Activated CD8-positive, alpha-beta memory T cell treated with anti-CD3 and anti-CD28 coated beads for 1 hour (primary cell): ENCODE measurements around the gene TMPRSS13.

Experiments
- DNase-seq, 2 donors: peaks; one replicate each; pipeline ENCODE4 v3.0.0-alpha.2; 2020; ENCODE audit warnings: low read depth in 1 of 2; ENCODE audit errors: extremely low read depth in 1 of 2

The TMPRSS13 gene

DNA sequence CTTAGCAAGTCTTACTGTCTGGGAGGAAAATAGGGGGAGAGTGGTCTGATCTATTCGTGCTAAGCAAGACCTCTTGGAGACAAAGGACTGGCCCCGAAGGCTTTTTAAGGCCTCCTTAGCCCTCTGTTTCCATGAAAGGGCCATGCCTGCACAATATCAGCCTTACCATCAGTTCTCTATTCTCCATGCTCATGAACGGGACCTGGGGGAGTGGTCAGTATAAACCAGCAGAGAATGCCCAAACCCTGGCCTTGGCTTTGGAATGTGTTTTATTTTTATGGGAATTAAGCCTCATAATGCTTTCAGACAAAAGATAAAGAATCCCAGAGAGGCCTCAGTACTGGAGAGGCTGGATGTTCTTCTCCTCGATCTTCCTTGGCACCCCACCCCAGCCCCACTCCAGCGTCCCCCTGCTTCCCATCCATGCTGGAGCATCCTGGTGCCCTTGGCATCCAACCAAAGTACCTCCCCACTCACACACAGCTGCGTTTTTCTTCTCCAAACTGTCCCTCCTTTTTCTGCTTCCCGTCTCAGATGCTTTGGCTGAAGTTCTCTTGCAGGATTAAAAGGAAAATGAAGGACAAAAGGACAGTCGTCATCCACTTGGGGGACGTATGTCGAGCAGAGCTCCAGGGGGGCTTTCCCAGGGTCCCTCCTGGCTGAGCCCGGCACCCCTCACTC, 71.3 kb downstream of the TMPRSS13 start:
- no peak for DNase-seq

DNA sequence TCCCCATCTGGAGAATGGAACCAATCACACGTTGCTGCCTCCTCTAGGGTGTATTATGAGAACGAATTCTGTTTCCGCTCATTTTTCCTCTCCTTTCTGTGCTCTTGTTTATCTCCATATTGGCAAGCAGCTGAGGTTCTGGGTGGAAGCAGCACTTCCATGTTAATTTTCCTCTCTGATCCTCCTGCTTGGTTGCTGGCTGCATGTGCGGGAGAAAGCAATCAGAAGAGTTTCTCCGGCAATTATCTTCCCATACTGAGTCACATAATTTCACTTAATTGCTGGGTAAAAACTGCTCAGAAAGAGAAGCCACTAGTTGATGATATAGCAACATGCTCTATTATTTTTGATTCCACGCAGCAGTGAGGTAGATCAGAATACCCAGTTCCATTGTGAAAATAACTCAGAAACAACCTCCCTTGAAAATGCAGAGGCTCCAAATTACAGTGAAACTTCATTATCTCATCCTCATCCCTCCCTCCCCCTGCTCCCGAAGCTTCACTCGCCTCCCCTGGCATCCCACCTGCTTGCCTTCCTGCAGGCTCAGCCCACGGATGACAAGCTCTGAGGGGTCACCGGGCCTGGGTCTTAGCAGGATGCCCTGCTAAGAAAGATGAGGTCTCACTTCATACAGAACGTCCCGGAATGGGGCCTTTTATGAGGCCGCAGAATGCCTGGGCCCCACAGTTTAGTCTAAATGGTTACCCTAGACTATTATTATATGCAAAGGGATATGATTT, 73.1 kb downstream of the TMPRSS13 start:
- DNase-seq = no peak

- DNase-seq = no peak
Measured at GRCh38 chr11:117855186-117855845, 73.9 kb downstream of the TMPRSS13 start.

DNA sequence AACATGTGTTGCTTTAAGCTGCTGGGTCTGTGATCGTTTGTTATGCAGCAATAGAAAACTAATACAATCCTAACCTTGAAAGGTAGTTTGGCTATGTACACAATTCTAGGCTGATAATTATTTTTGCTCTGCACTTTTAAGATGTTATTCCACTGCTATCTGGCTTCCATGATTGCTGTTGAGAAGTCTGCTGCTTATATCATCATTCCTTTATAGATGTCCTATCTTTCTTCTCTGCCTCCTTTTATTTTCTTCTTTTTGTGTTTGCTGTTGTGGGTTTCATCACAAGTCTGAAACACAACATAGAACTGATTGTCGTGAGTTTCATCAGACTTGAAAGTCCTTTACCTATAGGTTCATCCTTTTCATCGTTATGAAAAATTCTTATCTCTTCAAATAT, 76.9 kb downstream of the TMPRSS13 start:
- DNase-seq = no peak

DNA sequence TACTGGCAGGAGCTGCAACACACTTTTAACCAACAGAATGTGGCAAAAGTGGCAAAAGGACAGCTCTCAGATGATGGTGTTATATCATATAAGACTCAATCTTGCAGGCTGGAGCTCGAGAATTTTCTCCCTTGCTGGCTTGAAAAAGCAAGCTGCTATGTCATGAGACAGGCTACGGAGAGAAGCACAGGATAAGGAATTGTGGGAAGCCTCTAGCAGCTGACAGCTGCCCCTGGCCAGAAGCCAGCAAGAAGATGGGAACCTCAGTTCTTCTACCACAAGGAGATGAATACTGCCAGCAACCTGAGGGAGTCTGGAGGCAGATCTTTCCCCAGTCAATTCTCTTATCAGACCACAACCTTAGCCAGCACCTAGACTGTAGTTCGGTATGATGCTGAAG, 77.3 kb downstream of the TMPRSS13 start:
- no peak for DNase-seq

DNA sequence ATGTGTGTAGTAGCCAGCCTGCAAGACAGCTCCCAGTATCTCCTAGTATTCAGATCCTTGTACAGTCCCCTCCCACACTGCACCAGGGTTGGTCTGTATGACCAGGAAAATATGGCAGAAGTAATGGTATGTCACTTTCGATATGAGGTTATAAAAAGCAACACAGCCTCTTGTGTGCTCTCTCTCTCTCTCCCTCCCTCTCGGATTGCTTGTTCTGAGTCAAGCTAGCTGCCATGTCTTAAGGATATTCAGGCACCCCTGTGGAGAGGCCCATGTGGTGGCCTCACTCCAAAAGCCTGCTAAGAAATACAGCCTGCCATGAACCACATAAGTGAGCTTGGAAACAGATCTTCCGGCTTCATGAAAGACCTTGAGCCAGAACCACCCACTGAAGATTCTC, 78.1 kb downstream of the TMPRSS13 start:
- no peak for DNase-seq
